HepG2 (cell line): Measurements from ENCODE around the gene TMEM87B. TPM values are rescaled to one million over a fixed set of nuclear protein-coding genes. Genes with fewer than 3 reads are reported as not detected.

Source experiments
- ATAC-seq: fragments of 200-7000 bp; cut with Tn5 transposase; 3 replicates; pipeline ENCODE4 v1.9.1; 2020; ENCODE audit warnings: mild to moderate bottlenecking, moderate library complexity
- BruUV-seq: library from RNA; stranded (reverse); fragments of 400-500 nt; replicated peaks from 2 replicates; lab custom pipeline; 2021; lab: Mats Ljungman, UMichigan
- CTCF ChIA-PET: fragments of 300-600 bp; formaldehyde crosslinking; extraction: SDS; loops from one replicate; lab custom pipeline; 2021; ENCODE audit warnings: low total read pairs, inconsistent platforms, low intra/inter-chr PET ratio; lab: Yijun Ruan, JAX
- POLR2A ChIA-PET: fragments of 350-600 bp; sonication (Branson Sonifier 250); formaldehyde crosslinking; loops from one replicate; lab custom pipeline; 2020; ENCODE audit warnings: antibody characterized with exemption, inconsistent platforms; lab: Yijun Ruan, JAX
- DNase-seq: peaks from one replicate; pipeline ENCODE4 v3.0.0-alpha.2; 2015; ENCODE audit warnings: low spot score
- FAIRE-seq: peaks from 3 replicates; lab custom pipeline; 2011; peaks lifted over from hg19 to GRCh38; lab: Jason Lieb, UNC
- H2AFZ ChIP-seq: one replicate; pipeline ENCODE4 v1.6.1; 2011; ENCODE audit warnings: low read length, inconsistent platforms
- H3K27ac ChIP-seq: fragments of 300-600 bp; 3 replicates; pipeline ENCODE4 v1.8.0; 2011; ENCODE audit warnings: mixed run types, mild to moderate bottlenecking, mixed read lengths, low read length, inconsistent platforms; ENCODE audit not compliant: insufficient read depth; ENCODE audit errors: extremely low read length
- H3K27me3 ChIP-seq, 2 experiments: fragments of 200-600 bp in 1 of 2; 2 replicates in 1 of 2; 3 replicates in 1 of 2; pipeline versions ENCODE4 v1.6.0 to v1.8.0; 2011; ENCODE audit warnings: low read length in 2 of 2, mild to moderate bottlenecking in 2 of 2, moderate library complexity in 2 of 2, inconsistent platforms in 1 of 2; ENCODE audit not compliant: insufficient read depth in 2 of 2, control insufficient read depth in 1 of 2
- H3K36me3 ChIP-seq, 2 experiments: fragments of 200-600 bp in 1 of 2; replicated peaks in 1 of 2; 2 replicates in 1 of 2; 3 replicates in 1 of 2; pipeline versions ENCODE4 v1.5.1 to v1.8.0; 2011; ENCODE audit warnings: low read length in 2 of 2, inconsistent platforms in 1 of 2; ENCODE audit not compliant: insufficient read depth in 2 of 2, control insufficient read depth in 1 of 2
- H3K4me1 ChIP-seq: 2 replicates; pipeline ENCODE4 v1.5.1; 2012; ENCODE audit warnings: low read length, inconsistent platforms; ENCODE audit not compliant: insufficient read depth
- H3K4me2 ChIP-seq: 2 replicates; pipeline ENCODE4 v1.6.0; 2011; ENCODE audit warnings: low read depth, low read length, inconsistent platforms
- H3K4me3 ChIP-seq, 3 experiments: fragments of 200-600 bp in 1 of 3; sonication (generic), shearing (Covaris generic) in 1 of 3; replicated peaks in 1 of 3; 2 replicates each; pipeline ENCODE4 v1.5.1; 2011 to 2016; ENCODE audit warnings: low read length in 3 of 3, inconsistent platforms in 2 of 3, low read depth in 2 of 3, mild to moderate bottlenecking in 2 of 3, control low read depth in 1 of 3, mixed read lengths in 1 of 3; ENCODE audit not compliant: insufficient read depth in 1 of 3
- H3K79me2 ChIP-seq: one replicate; pipeline ENCODE4 v1.6.1; 2011; ENCODE audit warnings: low read length, inconsistent platforms; ENCODE audit not compliant: insufficient read depth
- H3K9ac ChIP-seq: 2 replicates; pipeline ENCODE4 v1.6.0; 2011; ENCODE audit warnings: mild to moderate bottlenecking, low read depth, low read length, inconsistent platforms; ENCODE audit not compliant: insufficient read depth
- H3K9me3 ChIP-seq: 2 replicates; pipeline ENCODE4 v1.5.1; 2012; ENCODE audit warnings: mild to moderate bottlenecking, low read length
- H4K20me1 ChIP-seq: 2 replicates; pipeline ENCODE4 v1.6.0; 2011; ENCODE audit warnings: inconsistent platforms, mild to moderate bottlenecking, low read length, moderate library complexity; ENCODE audit not compliant: insufficient read depth
- AGO1 ChIP-seq: fragments of 200-400 bp; formaldehyde crosslinking; IDR thresholded peaks from 2 replicates; pipeline ENCODE4 v1.6.1; 2017; ENCODE audit warnings: mild to moderate bottlenecking, low read depth, low read length, moderate library complexity; ENCODE audit not compliant: poor library complexity, severe bottlenecking
- CENPT ChIP-seq: sonication (generic); formaldehyde crosslinking; IDR thresholded peaks from 2 replicates; pipeline ENCODE4 v1.8.0; 2022; ENCODE audit warnings: low read depth, mild to moderate bottlenecking, moderate library complexity, missing genetic modification reagents
- CREB1 ChIP-seq, 2 experiments: fragments of 450-650 bp in 1 of 2; IDR thresholded peaks; 2 replicates each; pipeline ENCODE4 v1.6.1; 2016 to 2017; ENCODE audit warnings: control low read depth in 1 of 2, mild to moderate bottlenecking in 1 of 2, missing compliant biosample characterization in 1 of 2, missing genetic modification characterization in 1 of 2
- EHMT2 ChIP-seq: fragments of 200-600 bp; sonication (generic); IDR thresholded peaks from 2 replicates; pipeline ENCODE4 v1.7.0; 2017; ENCODE audit warnings: antibody characterized with exemption, low read depth, low read length, borderline replicate concordance
- HNF4G ChIP-seq, 2 experiments: sonication (generic) in 1 of 2; formaldehyde crosslinking in 1 of 2; IDR thresholded peaks; 2 replicates each; pipeline versions ENCODE4 v1.4.0 to v1.6.1; 2011 to 2020; ENCODE audit warnings: borderline replicate concordance in 2 of 2, low read depth in 2 of 2, mild to moderate bottlenecking in 2 of 2, low read length in 1 of 2, missing genetic modification reagents in 1 of 2, moderate library complexity in 1 of 2
- MAFF ChIP-seq: IDR thresholded peaks from 2 replicates; pipeline ENCODE4 v1.6.1; 2011; ENCODE audit warnings: low read depth, low read length, improper control_type of control experiment
- RBM22 ChIP-seq: fragments of 200-400 bp; formaldehyde crosslinking; optimal IDR thresholded peaks from 2 replicates; pipeline ENCODE3; 2017; ENCODE audit warnings: mild to moderate bottlenecking, low read length, moderate library complexity
- SOX5 ChIP-seq: IDR thresholded peaks from 2 replicates; pipeline ENCODE4 v1.6.1; 2016; ENCODE audit warnings: borderline replicate concordance
- YEATS4 ChIP-seq: sonication (generic); formaldehyde crosslinking; IDR thresholded peaks from 2 replicates; pipeline ENCODE4 v1.4.0; 2020; ENCODE audit warnings: missing genetic modification reagents, borderline replicate concordance
- ZFP82 ChIP-seq: sonication (generic); formaldehyde crosslinking; IDR thresholded peaks from 2 replicates; pipeline ENCODE4 v1.5.1; 2020; ENCODE audit warnings: mild to moderate bottlenecking, missing genetic modification reagents, borderline replicate concordance
- ZNF564 ChIP-seq: sonication (generic); formaldehyde crosslinking; IDR thresholded peaks from 2 replicates; pipeline ENCODE4 v1.8.1; 2023; ENCODE audit warnings: mild to moderate bottlenecking, missing genetic modification reagents
- ZNF761 ChIP-seq: sonication (generic); formaldehyde crosslinking; conservative IDR thresholded peaks from 2 replicates; pipeline ENCODE4 v1.4.0; 2020; ENCODE audit warnings: mild to moderate bottlenecking, missing genetic modification reagents
- WGBS: methylation state at CpG from one replicate; pipeline ENCODE4 v1.1.6; 2017; ENCODE audit warnings: low lambda C conversion rate; 5-methylcytosine and 5-hydroxymethylcytosine counted together
- in situ Hi-C: cut with HindIII; loops from 2 replicates; pipeline ENCODE4 v1.10.0; 2017; ENCODE audit warnings: low pct_unique_long_range_greater_than_20kb; ENCODE audit not compliant: extremely low pct_ligation_motif_present
- intact Hi-C: fragments of 100-400 bp; cut with micrococcal nuclease; formaldehyde crosslinking; loops from one replicate; pipeline ENCODE4 v1.10.0; 2022; ENCODE audit not compliant: unreplicated experiment
- polyA plus RNA-seq, 8 experiments: library from polyadenylated mRNA; depleted of rRNA in 3 of 8; stranded (reverse) in 7 of 8; unstranded in 1 of 8; fragments of >200 nt; fragmentation: Illumina TruSeq in 4 of 8; extraction: Trizol in 4 of 8; gene quantifications; 2 replicates each; pipeline versions ENCODE4 v1.2.1 to v1.2.3, GENCODE V29; 2011 to 2016; ENCODE audit warnings: low read depth in 4 of 8, missing spikeins in 1 of 8, mixed read lengths in 1 of 8; ENCODE audit not compliant: insufficient read depth in 1 of 8
- total RNA-seq, 5 experiments: library from RNA; depleted of rRNA; stranded (reverse); fragments of >200 nt; fragmentation: Illumina TruSeq; extraction: Trizol; gene quantifications; 2 replicates each; pipeline ENCODE4 v1.2.3, GENCODE V29; 2016; ENCODE audit warnings: low read depth in 1 of 5
- TF ChIP-seq, protein P1 (sequence below): sonication (generic); formaldehyde crosslinking; IDR thresholded peaks from 2 replicates; pipeline ENCODE4 v1.8.0; 2022; ENCODE audit warnings: missing genetic modification reagents, mild to moderate bottlenecking, moderate library complexity, borderline replicate concordance
- TF ChIP-seq, protein P2 (sequence below): sonication (generic); formaldehyde crosslinking; IDR thresholded peaks from 2 replicates; pipeline ENCODE4 v1.4.0; 2020; ENCODE audit warnings: missing genetic modification reagents

Gene TMEM87B
- total and polyA plus RNA-seq, 2 of the 13 experiments (the other 11 are each of a cell fraction or from before 2014, with no cell fraction given) = 15.1 to 16.2 TPM

DNA sequence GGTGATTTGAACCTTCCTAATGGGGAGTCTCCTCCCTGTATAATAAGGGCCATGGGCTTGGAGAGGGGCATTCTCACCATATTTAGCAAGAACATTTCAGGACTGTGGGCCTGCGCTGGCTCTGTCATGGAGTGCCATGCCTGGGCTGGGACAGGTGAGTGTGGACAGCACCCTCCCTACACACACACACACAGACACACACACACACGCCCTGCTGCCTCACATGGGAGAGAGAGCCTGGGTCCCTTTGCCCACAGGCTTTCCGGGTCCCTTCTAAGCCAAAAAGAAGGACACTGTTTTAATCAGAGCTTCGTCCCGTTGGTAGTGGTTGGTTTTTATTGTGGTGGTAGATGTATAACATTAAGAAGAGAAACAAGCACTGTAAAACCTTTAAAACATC, 31.4 kb upstream of the TMEM87B start:
- in situ Hi-C loops = no loop called here
- Histone ChIP-seq H3K4me1 (peaks cover 14% of the 10 kb centered on the region), H3K27me3 (no peaks in the 10 kb centered on the region), H3K4me2 (no peak overlapping the region), H3K79me2 (no peaks in the 10 kb centered on the region), H3K4me3 (no peak overlapping the region), H4K20me1 (no peaks in the 10 kb centered on the region), H3K9me3 (no peaks in the 10 kb centered on the region), H3K27ac (no peak overlapping the region), H3K9ac (no peak overlapping the region), H2AFZ (no peak overlapping the region), H3K36me3 (peaks cover 35 to 53% of the 10 kb centered on the region in 2 experiments)
- DNase-seq (no peak), FAIRE-seq (no peak), ATAC-seq (no peak)
- CTCF ChIA-PET = no interaction called here
- intact Hi-C loops = no loop called here
- POLR2A ChIA-PET = no interaction called here
- TF ChIP-seq RBM22 = peak; percentile 79
- no peak for TF ChIP-seq HNF4G (IDR thresholded peaks at IDR 0.05; ENCODE audit: borderline replicate concordance, low read depth, low read length)
- TF ChIP-seq HNF4G (CRISPR knock-in tag; IDR thresholded peaks at IDR 0.05; ENCODE audit: borderline replicate concordance, low read depth) = no peak
- no TSS peak for BruUV-seq
- 95% methylated on average over 5 of the region's 5 CpGs for WGBS

DNA sequence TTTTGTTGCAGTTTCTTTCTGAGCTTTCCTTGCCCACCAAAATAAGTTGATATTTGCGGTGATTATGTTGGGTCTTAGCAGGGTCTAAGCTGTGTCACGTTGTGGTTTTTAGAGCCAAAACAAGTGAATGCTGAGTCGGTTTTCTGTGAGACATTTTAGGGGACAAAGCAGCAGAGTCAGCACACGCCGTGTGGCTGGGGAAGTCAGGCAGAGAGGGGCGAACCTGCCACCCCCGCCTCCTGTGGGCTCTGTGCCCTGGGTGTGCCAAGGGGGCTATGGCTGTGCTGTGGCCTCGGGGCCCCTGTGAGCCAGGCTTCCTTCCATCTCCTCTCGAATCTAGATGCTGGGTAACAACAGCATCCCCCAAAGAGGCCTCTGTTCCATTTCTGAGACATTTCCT, 30.8 kb upstream of the TMEM87B start:
- Histone ChIP-seq H3K9me3 (no peaks in the 10 kb centered on the region), H3K4me2 (no peak overlapping the region), H3K36me3 (peaks cover 35 to 53% of the 10 kb centered on the region in 2 experiments), H3K4me1 (peaks cover 9% of the 10 kb centered on the region), H3K9ac (no peak overlapping the region), H2AFZ (no peak overlapping the region), H4K20me1 (no peaks in the 10 kb centered on the region), H3K79me2 (no peaks in the 10 kb centered on the region), H3K27me3 (no peaks in the 10 kb centered on the region), H3K27ac (no peak overlapping the region), H3K4me3 (no peak overlapping the region)
- DNase-seq (no peak), FAIRE-seq (no peak), ATAC-seq (no peak)
- CTCF ChIA-PET = no interaction called here
- 90% methylated on average over 9 of the region's 9 CpGs for WGBS
- in situ Hi-C loops = no loop called here
- intact Hi-C loops = no loop called here
- POLR2A ChIA-PET = no interaction called here
- BruUV-seq = TSS peak; percentile 15
- TF ChIP-seq ZNF564 = no peak
- TF ChIP-seq CENPT (CRISPR knock-in tag) = no peak
- TF ChIP-seq, protein P1, sequence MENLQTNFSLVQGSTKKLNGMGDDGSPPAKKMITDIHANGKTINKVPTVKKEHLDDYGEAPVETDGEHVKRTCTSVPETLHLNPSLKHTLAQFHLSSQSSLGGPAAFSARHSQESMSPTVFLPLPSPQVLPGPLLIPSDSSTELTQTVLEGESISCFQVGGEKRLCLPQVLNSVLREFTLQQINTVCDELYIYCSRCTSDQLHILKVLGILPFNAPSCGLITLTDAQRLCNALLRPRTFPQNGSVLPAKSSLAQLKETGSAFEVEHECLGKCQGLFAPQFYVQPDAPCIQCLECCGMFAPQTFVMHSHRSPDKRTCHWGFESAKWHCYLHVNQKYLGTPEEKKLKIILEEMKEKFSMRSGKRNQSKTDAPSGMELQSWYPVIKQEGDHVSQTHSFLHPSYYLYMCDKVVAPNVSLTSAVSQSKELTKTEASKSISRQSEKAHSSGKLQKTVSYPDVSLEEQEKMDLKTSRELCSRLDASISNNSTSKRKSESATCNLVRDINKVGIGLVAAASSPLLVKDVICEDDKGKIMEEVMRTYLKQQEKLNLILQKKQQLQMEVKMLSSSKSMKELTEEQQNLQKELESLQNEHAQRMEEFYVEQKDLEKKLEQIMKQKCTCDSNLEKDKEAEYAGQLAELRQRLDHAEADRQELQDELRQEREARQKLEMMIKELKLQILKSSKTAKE (CRISPR knock-in tag) = no peak
- 0 out of 2 replicates have a peak, but pooled peaks have one; percentile 17 for TF ChIP-seq MAFF
- TF ChIP-seq SOX5 (CRISPR knock-in tag) = no peak
- no peak for TF ChIP-seq YEATS4 (CRISPR knock-in tag)
- no peak for TF ChIP-seq ZFP82 (CRISPR knock-in tag)
- TF ChIP-seq AGO1 = no peak
- TF ChIP-seq EHMT2 = no peak
- TF ChIP-seq, protein P2, sequence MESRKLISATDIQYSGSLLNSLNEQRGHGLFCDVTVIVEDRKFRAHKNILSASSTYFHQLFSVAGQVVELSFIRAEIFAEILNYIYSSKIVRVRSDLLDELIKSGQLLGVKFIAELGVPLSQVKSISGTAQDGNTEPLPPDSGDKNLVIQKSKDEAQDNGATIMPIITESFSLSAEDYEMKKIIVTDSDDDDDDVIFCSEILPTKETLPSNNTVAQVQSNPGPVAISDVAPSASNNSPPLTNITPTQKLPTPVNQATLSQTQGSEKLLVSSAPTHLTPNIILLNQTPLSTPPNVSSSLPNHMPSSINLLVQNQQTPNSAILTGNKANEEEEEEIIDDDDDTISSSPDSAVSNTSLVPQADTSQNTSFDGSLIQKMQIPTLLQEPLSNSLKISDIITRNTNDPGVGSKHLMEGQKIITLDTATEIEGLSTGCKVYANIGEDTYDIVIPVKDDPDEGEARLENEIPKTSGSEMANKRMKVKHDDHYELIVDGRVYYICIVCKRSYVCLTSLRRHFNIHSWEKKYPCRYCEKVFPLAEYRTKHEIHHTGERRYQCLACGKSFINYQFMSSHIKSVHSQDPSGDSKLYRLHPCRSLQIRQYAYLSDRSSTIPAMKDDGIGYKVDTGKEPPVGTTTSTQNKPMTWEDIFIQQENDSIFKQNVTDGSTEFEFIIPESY (CRISPR knock-in tag) = no peak
- TF ChIP-seq CREB1 (IDR thresholded peaks at IDR 0.05) = no peak
- no peak for TF ChIP-seq CREB1 (CRISPR knock-in tag; IDR thresholded peaks at IDR 0.05)
- no peak for TF ChIP-seq ZNF761 (CRISPR knock-in tag)
